Liver (tissue), 3 donors: ENCODE measurements around the gene CHN1.

Source experiments
- CTCF ChIP-seq: fragments of 150-350 bp; IDR thresholded peaks from 2 replicates; pipeline ENCODE4 v1.5.1; 2017; ENCODE audit warnings: improper control_type of control experiment, low read depth, low read length; ENCODE audit not compliant: missing input control
- GABPA ChIP-seq, 2 donors: IDR thresholded peaks in 1 of 2; conservative IDR thresholded peaks in 1 of 2; 2 replicates each; pipeline ENCODE4 v1.6.1; 2016; ENCODE audit warnings: antibody characterized with exemption in 2 of 2, mild to moderate bottlenecking in 1 of 2, moderate library complexity in 1 of 2
- MAX ChIP-seq: IDR thresholded peaks from 2 replicates; pipeline ENCODE4 v1.6.1; 2016; ENCODE audit warnings: antibody characterized with exemption
- donor health status: healthy.
- donor health status: healthy.

GRCh38 chr2:175004730-175004979 is 526 bp downstream of the CHN1 start:
- no peak for TF ChIP-seq GABPA (IDR thresholded peaks at IDR 0.05 in 1 of 2, conservative IDR thresholded peaks at IDR 0.05 in 1 of 2)
- no peak for TF ChIP-seq CTCF
- TF ChIP-seq MAX, result no peak
